GM12892 (cell line): ENCODE results near the gene RINL.
"Not testable (repeated sequence)": the region's sequence is repeated elsewhere in the genome, so short reads cannot be mapped to it uniquely, and the experiment has no call there.

Experiments
- DNase-seq: peaks from one replicate; pipeline ENCODE4 v3.0.0; 2011; ENCODE audit not compliant: insufficient read length
- FAIRE-seq: peaks from 2 replicates; lab custom pipeline; 2011; peaks lifted over from hg19 to GRCh38; lab: Jason Lieb, UNC
- POLR2A ChIP-seq: IDR thresholded peaks from 2 replicates; pipeline ENCODE4 v1.6.1; 2011; ENCODE audit warnings: low read depth, low read length, control low read depth
- POLR2AphosphoS5 ChIP-seq: IDR thresholded peaks from 2 replicates; pipeline ENCODE4 v1.6.1; 2011; ENCODE audit warnings: low read depth, low read length, control low read depth
- TAF1 ChIP-seq: IDR thresholded peaks from 2 replicates; pipeline ENCODE4 v1.6.1; 2011; ENCODE audit warnings: low read depth, mild to moderate bottlenecking, control low read depth, low read length, borderline replicate concordance

The RINL gene

DNA sequence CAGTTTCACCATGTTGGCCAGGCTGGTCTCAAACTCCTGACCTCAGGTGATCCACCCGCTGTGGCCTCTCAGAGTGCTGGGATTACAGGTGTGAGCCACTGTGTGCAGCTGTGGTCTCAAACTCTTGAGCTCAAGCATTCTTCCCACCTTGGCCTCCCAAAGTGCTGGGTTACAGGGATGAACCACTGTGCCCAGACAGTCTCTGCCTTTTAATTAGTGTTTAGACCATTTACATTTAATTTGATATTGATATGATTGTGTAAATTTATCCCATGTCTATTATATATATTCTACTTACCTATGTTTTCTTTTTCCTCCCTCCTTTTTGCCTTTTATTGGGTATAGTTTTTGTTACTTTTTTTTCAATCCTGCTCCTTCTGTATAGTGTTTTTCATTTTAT, 23.6 kb upstream of the RINL start:
- DNase-seq (no peak), FAIRE-seq (no peak)
- TF ChIP-seq POLR2AphosphoS5 (no peak), TAF1 (no peak), POLR2A (no peak)

DNA sequence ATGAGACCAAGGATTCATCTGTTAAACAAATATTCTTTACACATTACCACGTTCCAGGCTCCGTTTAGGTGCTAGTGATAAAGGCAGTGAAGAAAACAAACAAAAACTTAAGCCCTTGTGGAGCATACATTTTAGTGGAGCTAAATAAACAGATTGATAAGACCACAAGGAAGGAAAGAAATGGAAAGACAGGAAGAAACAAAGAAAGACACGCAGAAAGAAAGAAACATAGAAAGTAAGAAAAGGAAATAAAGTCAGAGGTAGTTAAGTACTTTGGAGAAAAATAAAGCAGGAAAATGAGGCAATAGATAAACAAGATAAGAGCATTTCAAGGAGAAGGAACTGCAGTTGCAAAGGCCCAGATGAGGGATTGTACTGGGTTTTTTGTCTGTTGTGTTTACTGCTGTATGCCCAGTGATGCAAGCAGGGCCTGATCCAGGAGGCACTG, 22.7 kb upstream of the RINL start:
- DNase-seq (no peak), FAIRE-seq (no peak)
- no peak for TF ChIP-seq POLR2AphosphoS5
- no peak for TF ChIP-seq POLR2A
- TF ChIP-seq TAF1: no peak

DNA sequence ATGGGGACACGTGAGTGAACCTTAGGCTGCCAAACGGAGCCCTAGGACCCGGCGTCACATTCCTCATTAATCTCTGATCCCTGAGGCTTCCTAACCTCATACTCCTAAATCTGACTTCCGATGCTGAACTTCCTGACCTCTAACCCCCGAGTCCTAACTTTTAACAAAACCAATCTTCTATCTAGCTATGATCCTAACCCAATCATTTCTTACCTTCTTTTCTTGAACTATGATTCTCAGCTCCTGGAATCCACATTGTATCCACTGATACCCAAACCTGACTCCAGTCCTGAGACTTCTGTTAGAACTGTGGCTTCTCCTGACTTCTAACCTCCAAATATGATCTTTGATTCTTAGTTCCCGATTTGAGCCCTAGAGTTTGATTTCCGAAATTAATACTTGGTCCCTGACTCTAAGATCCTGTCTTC, 22.1 kb upstream of the RINL start:
- DNase-seq: no peak
- FAIRE-seq: no peak
- TF ChIP-seq TAF1 (no peak), POLR2A (no peak), POLR2AphosphoS5 (no peak)

GRCh38 chr19:38899447-38900201, 21.5 kb upstream of the RINL start, which contains the start of the genes NFKBIB and SIRT2:
Gene NFKBIB (plus strand): TSS chr19:38899969. CDS start chr19:38900033, 64 bp downstream.
Gene SIRT2 (minus strand): TSS chr19:38899618. CDS start chr19:38899521, 97 bp downstream.
- TF ChIP-seq TAF1 (no peak), POLR2AphosphoS5 (0 out of 2 replicates have a peak, but pooled peaks have one; percentile 11), POLR2A (peak; percentile 49; the same call in 1 of the 2 replicates)
- DNase-seq: peak; percentile 97
- peak; percentile 99 for FAIRE-seq

DNA sequence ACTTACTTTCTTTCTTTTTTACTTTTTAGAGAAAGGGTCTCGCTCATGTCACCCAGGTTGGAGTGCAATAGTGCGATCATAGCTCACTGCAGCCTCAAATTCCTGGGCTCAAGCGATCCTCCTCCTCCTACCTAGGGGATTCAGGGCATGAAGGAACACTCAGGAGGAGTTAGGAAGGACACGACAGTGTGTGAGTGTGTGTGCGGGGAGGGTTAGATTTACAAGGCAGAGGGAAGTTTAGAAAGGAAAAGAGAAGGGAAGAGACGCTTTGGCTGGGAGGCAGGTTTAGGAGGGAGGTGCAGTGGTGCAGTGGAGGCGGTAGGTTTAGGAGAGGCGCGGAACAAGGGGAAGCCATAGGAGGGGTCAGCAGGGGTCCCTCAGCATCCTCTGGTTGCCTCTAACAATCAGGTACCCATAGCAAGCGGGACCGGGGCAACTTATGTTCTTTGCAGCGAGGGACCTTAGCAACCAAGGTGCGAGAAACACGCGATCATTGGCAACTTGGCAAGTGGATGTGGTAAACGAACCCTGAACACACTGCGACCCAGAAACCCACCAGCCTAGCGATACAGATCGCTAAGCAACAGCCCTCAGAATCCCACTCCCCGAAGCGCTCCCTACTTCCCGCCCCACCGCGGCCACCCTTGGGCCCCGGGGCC, 20.8 kb upstream of the RINL start:
- TF ChIP-seq POLR2A (no peak), POLR2AphosphoS5 (no peak), TAF1 (no peak)
- FAIRE-seq (peak; percentile 69), DNase-seq (no peak)

- no peak for FAIRE-seq
- DNase-seq: no peak
- TF ChIP-seq TAF1 (no peak), POLR2AphosphoS5 (no peak), POLR2A (no peak)
Measured at GRCh38 chr19:38894968-38895367, 16.9 kb upstream of the RINL start.

DNA sequence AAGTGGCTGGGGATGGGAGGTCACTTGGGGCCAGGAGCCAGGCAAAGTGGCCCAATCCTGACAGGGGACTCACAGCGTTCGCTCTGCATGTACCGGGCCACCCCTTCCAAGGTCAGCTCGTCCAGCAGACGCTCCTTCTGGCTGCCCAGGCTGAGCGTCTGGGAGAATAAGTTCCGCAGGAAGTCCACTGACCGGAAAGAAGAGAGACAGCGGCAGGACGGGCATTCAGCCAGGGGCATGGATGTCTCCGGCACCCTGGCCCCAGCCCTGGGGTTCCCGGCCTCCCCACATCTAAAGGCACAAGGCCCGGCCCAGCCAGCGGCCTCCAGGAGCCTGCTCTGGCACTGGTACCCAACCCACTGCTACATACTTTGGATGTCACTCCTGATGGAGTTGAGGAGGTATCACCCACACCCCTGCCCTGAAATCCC, 15.3 kb upstream of the RINL start:
- TF ChIP-seq POLR2AphosphoS5: no peak
- no peak for TF ChIP-seq TAF1
- no peak for TF ChIP-seq POLR2A
- FAIRE-seq (no peak), DNase-seq (no peak)

- no peak for DNase-seq
- FAIRE-seq: no peak
- TF ChIP-seq POLR2AphosphoS5 (no peak), POLR2A (no peak), TAF1 (no peak)
Measured at GRCh38 chr19:38892841-38893240, 14.8 kb upstream of the RINL start.

DNA sequence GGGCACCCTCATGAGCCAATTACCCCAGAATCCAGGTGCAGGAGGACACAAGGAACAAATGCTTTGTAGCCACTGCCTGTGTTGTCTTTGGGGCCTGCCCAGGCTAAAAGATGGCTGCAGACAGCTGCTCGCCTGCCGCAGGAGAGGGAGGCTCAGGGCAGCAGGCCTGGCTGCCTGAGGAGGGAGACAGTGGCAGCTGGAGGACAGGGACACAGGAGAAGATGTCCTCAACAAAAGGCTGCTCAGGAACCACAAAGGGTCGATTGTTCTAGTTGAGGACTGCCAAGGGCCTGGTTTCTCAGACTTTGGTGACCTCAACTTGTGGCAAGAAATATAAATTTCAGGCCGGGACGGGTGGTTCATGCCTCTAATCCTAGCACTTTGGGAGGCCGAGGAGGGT, 13.7 kb upstream of the RINL start:
- FAIRE-seq (no peak), DNase-seq (no peak)
- no peak for TF ChIP-seq TAF1
- TF ChIP-seq POLR2AphosphoS5: no peak

DNA sequence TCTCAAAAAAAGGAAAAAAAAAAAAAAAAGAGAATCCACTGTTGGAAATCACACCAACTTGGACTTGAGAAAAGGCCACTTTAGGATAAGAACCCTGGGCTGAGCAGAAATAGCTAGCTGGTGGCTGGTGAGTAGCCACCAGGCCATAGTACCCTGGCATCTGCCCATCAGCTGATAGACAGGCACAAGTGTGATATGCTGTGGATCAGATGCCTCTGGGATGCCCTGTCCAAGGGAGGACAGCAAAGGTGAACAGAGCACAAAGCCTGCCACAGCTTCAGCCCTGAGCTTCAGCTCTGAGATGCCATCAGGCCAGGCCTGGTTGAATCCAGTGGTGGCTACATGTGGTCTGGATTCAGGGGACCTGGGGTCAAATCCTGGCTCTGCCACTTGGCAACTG, 12.6 kb upstream of the RINL start:
- no peak for TF ChIP-seq TAF1
- TF ChIP-seq POLR2AphosphoS5: no peak
- TF ChIP-seq POLR2A: no peak
- DNase-seq (no peak), FAIRE-seq (no peak)

DNA sequence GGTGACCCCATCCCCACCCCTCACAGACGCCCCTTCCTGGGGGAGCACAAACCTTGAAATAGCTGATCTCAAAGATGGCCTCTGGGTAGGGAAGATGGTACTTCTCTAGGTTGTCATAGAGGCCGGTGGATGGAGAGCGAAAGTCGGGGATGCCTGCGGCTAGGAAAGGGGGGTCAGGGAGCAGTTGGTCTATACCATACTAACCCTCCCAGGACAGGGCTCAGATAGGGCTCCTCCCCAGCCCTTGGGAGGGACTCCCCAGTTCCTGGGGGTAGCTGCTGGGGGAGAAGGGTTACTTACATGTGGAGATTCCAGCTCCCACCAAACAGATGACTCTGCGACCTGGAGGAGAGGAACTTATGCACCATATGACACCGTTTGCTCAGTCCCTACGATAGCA, 11.7 kb upstream of the RINL start:
- TF ChIP-seq POLR2A: no peak
- TF ChIP-seq TAF1: no peak
- TF ChIP-seq POLR2AphosphoS5: no peak
- FAIRE-seq: no peak
- DNase-seq: no peak

- DNase-seq (no peak), FAIRE-seq (no peak)
- TF ChIP-seq POLR2A: no peak
- TF ChIP-seq POLR2AphosphoS5: no peak
- TF ChIP-seq TAF1: no peak
Measured at GRCh38 chr19:38888876-38889275, 10.8 kb upstream of the RINL start.

DNA sequence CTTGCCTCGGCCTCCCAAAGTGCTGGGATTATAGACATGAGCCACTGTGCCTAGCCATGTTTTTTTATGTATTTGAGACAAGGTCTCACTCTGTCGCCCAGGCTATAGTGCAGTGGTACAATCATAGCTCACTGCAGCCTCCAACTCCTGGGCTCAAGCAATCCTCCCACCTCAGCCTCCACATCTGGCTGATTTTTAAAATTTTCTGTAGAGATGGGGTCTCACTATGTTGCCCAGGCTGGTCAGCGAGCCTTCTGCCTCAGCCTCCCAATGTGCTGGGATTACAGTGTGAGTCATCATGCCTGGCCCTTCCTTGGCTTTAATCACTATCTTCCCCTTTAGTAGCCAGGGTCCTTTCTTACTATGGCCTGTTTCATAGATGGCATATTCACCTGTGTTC, 6.6 kb upstream of the RINL start:
- not testable (repeated sequence) for DNase-seq, FAIRE-seq
